Limb (tissue), 2 donors: ENCODE data around the gene IL12RB2.

ENCODE experiments used
- DNase-seq, 2 donors: peaks; one replicate each; pipeline ENCODE4 v3.0.0-alpha.2; 2016; ENCODE audit errors: extremely low spot score in 2 of 2

IL12RB2 gene

DNA sequence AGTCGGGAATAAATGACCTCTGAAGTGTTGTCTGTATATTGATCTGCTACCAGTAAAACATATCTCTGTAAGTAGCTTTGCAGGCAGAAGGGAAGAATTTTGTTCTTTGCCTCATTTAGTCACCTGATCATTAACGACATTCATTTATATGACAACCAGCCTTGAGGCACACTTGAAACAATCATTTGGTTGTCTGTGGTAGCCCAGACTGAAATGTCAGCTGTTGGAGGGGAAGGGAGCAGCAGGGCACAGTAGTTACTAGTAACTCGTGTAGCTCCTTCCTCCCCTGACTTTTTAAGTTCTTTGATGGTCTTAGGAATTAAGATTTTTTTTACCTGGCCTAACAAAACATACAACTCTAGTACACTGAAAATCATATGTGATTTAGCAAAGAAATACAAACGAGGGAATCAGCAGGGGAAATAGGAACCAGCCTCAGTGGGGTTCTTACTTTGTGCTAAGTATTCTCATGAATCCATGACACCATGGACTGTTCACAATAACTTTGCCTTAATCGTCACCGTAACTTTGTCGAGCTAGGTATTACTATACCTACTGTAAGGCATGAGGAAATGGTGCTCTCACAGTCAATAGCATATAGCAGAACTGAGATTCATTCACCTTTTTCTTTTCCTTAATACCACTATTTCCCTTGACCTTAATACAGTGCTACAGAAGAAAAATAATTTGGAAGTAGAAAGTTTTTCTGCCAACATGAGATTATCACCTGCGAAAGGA lies 6.4 kb downstream of the IL12RB2 start:
- DNase-seq: no peak

DNA sequence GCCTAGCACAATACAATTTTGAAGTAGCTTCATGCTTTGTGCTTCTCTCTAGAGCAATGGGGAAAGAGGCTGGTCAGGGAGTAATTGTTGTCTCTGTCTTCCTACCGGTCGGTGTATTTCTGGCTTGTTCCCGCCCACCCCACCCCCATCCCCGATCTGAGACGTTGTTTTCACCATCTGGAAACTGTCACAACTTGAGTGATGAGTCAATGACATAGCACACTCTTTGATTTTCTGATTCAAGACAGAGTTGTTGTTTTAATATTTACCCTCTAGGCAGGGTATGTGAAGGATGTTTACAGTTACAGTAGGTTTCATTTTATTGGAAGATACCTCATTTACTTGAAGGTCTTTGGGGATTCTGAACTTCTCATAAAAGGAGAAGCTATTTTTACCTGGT lies 7.0 kb downstream of the IL12RB2 start:
- no peak for DNase-seq

DNA sequence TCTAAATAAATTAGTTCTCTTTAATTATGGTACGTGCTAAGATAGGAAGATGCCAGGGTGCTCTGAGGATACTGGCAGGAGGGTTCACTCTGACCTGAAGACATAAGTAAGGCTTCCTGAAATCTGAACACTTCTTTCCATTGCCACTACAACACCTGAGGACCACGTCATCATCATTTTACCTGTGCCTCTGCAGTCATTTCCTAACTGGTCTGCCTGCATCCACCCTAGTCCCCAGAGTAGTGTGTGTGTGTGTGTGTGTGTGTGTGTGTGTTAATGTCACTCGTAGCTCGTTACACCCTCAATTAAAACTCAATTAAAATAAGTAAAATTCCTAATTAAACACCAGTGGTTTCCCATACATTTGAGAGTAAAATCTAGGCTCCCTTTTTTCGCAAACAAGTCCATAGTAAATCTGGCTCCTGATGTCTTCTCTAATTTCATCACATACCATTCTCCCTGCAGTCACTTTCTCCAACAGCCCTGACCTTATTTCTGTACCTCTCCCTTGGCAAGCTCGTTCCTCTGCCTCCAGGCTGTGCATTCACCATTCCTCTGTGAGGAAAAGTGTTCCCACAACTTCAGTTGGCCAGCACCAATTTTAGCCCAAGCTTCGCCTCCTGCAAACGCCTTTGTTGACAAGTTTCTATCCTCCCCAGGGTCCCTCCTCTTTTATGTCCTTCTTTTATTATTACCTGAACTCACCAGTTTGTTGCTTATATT lies 8.7 kb downstream of the IL12RB2 start:
- DNase-seq: no peak

DNA sequence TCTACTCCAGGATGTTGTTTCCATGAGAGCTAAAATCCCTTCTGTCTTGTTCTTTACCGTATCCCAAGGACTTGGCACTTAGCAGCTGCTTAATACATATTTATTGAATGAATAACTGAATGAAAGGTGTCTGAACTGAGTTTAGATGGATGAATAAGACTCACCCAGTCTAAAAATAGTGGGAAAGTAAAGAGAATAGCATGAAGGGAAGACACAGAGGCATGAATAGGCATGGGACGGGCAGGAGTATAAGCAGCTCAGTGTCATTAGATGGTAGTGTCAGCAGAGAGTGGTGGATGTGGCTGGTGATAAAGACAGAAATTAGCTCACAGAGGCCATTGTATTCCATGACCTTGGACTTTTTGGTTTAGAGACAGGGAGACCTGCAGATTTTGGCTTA lies 9.2 kb downstream of the IL12RB2 start:
- DNase-seq: no peak

DNA sequence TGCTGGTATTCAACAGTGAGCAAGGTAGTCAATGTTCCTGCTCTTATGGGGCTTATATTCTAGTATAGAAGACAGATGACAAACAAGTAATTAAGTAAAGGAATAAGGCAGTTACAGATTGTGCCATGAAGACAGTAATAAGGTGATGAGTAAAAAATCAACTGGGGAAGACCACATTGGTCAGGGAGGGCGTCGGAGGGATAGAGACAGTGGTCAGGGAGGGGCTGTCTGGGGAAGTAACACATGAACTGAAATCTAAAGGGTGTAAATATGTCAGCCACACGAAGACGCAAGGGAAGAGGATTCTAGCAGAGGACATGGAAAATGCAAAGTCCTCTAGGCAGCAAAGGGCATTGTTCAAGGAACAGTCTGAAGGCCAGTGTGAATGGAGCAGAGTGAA lies 10.1 kb downstream of the IL12RB2 start:
- no peak for DNase-seq

DNA sequence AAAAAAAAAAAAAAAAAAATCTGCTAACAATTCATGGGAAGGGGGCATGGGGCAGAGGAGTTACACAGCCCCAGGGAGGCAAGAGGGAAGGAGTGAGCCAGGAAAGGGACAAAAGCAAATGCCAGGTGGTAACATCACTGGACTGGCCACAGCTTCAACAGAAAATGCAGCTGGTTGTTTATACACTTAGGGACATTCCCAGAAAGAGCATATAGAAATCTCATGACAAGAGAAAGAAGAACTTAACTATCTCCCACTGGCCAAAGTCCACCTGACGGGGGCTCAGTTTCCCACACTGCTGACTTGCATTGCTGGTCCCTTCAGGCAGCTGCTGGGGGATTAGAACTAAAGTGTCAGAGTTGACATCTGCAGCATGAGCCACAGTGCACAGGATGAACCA lies 14.8 kb downstream of the IL12RB2 start:
- no peak for DNase-seq

DNA sequence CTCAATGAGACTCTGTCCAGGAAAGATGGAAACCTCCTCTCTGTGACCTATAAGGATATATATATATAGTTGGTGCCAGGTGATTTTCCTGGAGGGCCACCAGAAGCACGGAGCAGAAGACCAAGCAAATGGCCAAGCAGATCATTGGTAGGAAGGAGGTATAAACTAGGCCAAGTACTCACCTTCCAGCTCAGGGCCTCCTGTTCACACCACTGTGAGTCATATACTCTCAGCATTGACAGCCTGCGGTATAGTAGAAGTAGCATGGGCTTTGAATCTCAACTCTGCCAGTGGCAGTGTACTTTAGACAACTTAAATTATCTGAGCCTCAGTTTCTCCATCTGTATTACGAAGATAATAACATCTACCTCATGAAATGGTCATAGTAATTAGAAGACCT lies 15.4 kb downstream of the IL12RB2 start:
- no peak for DNase-seq

DNA sequence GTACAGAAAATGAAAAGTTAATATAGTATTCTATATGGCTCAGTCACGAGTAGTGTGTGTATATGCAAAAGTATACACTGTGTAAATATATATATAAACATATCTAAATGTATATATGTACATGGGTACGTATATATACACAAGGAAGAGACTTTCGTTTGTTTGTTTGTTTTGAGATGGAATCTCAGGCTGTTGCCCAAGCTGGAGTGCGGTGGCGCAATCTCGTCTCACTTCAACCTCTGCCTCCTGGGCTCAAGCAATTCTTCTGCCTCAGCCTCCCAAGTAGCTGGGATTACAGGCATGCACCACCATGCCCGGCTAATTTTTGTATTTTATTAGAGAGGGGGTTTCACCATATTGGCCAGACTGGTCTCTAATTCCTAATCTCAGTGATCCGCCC lies 16.4 kb downstream of the IL12RB2 start:
- DNase-seq: no peak

DNA sequence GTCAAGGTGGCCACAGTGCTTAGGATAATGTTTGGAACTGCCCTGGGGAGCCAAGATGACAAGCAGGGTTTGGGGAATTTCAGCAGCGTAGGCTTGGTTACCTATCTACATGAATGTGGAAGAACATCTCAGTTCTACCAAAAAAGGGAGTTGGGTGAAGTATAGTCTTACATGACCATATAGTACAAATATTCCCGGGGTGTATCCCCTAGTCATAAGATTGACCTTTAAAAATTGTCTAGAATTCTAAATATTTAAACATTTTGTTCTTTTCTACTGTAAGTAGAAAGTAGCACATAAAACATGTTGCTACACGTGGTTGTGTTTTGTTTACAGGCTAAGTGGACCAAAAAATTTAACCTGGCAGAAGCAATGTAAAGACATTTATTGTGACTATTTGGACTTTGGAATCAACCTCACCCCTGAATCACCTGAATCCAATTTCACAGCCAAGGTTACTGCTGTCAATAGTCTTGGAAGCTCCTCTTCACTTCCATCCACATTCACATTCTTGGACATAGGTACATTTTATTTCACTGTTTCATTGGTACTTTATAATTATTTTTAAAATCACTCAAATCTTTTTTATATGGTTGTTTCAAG lies 20.3 kb downstream of the IL12RB2 start:
- no peak for DNase-seq

DNA sequence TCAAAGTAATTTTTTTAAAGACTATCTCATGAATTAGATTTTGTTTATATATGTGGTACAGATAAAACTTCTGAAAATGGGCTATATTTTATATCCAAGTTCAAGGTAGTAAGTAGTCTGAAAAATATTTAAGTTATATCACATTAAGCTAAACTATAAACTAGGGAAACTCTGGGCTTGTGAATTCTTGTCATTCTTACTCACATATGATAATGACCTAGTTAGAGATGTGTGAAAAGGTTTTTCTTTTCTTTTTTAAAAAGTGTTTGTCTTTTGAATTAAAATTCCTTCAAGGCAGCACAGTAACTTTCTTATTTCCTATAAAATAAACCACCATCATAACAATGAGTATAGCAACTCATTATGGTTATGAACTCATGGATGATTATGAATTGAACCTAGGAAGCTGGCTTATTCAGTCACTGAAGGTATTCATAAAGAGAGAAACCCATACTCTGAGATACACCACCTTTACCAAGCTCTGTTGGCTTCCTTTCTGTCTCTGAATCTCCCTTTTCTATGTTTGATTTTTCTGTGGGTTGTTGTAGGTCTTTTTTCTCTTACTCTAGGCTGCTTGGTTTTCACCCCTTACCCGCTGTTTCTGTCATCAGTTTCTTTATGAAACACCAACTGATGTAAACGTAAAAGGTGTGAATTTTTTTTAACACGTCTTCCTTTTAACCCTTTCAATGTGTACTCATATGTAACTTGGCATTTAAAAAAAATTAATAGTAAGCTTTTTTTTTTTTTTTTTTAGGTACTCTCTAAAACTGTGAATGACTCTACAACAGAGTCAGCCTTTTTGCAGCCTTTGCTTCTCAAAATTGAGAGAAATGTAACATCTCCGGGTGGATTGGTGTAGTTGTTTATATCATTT lies 25.2 kb downstream of the IL12RB2 start:
- no peak for DNase-seq

DNA sequence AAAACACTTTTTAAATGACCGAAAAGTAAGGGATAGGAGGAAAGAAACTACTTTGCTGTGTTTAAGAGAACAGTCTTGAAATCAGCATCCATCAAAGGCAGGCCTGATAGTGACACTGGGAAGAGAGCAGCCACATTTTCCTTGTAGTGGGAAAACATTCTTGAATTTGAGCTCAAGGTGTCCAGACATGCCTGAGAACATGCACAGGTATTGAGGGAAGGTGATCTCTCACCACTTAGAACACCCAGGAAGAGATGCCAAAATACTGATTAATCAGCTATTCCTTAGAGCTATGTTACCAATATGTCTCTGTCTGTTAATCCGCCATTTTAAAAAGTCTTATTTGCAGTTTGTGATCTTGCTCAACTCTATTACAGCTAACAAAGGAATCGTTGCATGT lies 25.9 kb downstream of the IL12RB2 start:
- DNase-seq: no peak

DNA sequence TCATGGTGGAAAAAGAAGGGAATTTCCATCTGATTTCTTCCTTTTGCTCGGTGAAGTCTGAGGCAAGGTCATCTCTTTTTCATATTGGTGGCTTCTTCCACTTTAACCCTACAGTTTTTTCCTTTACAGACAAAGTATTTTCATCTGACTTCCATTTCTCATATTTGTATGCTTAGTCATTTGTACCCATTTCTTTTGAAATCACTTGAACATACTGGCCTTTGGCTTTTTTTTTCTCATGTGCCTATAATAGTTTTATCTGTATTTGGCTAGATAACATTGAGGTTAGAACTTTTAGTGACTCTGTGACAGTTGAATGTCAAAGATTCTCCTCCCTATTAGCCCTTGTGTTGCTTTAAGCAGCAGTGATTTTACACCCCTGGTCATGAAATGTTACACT lies 27.7 kb downstream of the IL12RB2 start:
- DNase-seq: no peak

DNA sequence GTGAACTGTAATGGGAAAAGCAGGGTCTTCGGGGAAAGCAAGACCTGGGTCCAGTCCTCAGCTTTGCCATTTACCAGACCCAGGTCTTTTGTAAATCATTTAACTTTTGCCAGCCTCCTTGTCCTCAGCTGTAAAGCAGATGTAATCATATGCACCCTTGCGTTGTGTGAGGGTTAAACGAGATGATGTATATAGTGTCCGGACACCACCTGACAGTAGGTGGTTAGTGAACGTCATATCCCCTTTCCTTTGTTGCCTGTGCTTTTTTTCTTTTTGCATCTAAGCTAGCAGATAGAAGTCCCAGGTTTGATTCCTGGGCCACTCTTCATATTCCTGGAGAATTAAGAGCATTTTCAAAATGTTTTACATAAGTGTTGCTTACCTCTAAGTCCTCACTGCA lies 28.5 kb downstream of the IL12RB2 start:
- DNase-seq: no peak

DNA sequence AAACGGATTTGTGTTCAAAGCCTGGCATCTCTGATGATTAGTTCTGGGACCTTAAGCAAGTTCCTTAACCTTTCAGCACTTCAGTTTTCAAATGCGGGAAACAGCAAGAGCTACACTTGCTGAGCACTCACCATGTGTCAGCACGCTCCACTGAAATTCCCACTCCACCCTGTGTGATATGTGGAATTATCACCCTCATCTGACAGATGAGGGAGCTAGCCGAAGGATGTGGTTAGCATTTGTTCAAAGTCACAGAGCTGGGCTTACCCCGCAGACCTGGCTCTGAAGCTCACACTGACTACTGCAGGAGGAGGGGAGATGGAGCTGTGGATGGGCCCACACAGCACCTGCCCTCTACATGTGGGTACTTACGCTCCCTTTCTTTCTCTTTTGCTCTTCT lies 29.1 kb downstream of the IL12RB2 start:
- DNase-seq: no peak

DNA sequence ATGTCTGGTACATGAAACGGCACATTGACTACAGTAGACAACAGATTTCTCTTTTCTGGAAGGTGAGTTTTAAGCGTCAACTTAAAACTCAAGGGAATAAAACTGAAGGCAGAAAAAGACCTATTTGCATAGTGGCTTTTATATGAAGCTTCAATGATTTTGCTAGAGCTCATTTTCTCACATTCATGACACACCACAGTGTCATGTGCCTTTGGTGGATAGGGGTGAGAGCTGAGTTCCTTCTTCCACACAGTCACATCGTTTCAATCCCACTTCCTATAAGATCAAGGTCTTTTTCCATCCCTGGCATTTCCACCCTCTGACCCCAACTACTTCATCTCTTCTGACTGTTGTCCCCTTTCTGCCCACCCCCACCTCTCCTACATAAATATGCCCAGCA lies 31.0 kb downstream of the IL12RB2 start:
- DNase-seq: no peak

DNA sequence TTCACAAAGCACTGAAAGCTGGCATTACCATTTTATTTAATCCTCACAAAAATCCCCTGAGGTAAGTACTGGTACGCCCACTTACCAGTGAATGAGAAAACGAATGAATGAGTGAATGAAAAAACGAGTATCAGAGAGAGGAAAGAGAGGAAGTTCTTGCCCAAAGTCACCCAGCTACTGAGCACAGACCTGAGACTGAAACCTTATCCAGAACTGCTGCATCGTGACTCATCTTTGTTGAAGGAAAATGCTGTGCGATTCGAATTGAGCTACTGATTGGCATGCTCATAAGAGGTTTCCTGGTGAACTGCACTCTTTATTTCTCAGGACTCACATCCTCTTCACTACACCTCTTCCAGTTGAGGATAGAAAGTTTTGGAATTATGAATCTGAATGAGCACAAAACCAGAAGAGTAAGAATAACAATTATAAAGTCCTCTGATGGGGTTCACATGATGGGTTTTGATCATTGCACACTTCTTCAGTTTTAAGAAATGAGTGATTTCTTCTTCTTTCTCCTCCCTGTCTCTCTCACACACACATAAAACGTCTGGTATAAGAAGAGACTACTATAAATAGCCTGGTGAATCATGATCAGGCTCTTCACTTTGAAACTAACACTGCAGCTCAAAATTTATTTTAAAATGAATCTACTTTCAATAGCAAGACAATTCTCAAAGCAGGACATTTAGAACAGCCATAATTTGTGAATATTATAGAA lies 32.1 kb downstream of the IL12RB2 start:
- DNase-seq: no peak

DNA sequence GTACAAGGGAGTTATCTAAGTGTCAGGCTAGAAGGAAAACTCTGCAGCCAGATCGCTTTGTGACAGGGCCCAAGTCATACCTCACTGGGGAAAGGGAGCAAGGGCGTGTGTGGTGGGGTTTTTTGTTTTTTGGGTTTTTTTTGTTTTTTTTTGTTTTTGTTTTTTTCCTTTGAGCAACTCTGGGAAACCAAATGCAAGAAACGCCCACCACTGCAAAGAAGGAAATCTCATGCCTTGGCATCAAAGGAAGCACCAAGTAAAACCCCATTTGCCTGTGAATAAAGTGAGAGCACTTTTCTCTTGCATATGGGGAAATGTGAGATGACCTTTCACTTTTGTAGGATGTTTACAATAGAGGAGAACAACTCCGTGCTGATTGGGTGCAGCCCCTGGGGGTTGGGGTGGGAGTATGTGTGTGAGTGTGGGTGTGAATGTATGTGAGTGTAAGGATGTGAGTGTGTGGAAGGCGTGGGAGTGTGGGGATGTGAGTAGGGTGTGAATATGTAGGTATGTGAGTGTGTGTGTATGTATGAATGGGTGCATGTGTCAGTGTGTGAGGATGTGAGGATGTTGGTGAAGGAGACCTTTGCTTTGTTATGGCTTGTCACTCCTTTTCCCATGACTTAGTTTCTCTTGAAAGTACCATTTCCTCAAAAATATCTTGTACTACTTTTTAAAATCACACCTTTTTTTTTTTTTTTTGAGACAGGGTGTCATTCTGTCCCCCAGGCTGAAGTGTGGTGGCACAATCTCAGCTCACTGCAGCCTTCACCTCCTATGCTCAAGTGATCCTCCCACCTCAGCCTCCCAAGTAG lies 34.6 kb downstream of the IL12RB2 start:
- DNase-seq: no peak

DNA sequence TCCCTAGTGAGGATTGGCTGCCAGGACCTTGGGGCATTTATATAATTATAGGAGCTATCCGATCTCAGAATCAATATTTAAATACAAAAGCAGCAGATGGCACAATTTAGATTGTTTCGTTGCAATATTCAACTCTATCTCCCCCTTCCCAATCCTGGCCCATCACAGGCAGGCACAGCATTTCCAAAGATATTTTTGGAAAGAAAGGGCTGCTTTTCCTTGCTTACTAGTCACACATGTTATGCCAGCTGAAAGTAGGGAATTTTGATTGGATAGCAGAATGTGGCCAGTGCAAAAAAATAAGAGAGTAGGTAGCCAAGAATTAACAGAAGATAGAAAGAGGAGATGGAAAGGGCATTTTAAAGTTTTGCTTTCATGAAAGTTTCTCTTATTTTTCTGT lies 37.9 kb downstream of the IL12RB2 start:
- DNase-seq: no peak

DNA sequence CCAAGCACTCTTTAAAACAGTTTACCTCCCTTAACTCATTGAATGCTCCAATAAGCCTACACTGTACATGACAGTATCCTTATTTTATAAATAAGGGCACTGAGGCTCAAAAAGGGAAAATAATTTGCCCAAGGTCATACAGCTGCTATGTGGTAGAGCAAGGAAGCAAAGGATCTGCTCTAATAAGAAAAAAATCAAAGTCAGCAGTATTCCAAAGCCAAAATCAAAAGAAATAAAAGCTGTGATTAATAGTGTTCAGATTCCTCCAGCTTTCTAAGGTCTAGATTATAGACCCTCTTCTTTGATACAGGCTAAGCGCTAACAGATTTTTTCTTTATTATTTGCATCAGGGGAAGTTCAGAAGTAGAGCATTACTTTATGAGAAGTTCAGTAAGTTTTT lies 39.3 kb downstream of the IL12RB2 start:
- DNase-seq: no peak

DNA sequence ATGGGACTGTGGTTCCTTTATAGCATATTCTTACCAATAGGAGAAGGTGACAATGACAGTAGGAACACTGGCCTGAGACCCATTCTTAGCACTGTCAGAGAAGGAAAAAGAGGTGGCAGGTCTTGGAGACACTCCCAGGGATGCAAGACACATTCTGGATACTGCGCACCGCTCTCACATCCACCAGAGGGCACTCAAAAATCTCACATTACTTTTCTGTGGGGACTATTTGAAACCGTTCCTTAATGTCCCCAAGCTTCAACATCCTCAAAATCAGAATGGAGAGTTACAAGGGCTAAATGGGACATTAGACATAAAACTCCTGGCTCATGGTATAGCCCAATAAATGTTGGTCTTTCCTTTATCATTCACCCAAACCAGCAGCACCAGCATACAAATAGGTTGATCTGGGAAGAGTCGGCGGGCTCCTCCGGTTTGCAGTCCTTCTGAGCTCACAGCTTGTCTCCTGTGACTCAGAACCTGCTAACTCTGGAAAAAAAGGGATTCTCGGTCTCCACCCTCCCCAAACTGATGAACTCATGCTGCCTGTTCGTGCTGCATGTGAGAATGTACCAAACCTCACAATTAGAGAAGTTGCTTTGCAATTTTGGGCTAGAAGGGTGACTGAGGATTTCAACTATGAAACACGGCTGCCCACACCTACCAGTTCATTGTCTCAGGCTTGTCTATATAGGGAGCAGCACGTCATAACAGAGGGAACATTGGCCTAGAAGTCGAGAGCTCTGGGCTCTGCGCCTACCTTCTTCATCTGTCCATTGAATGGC lies 40.2 kb downstream of the IL12RB2 start:
- peak; percentile 43 to 69 for DNase-seq
